ENCODE results near the gene TRIM63. TPM values are rescaled to one million over a fixed set of nuclear protein-coding genes. Genes with fewer than 3 reads are reported as not detected.

The TRIM63 gene
- total and polyA plus RNA-seq, 9 of the 15 experiments (the other 6 are each of a cell fraction or from before 2014, with no cell fraction given), result 0.08 to 0.57 (median 0.36) TPM

DNA sequence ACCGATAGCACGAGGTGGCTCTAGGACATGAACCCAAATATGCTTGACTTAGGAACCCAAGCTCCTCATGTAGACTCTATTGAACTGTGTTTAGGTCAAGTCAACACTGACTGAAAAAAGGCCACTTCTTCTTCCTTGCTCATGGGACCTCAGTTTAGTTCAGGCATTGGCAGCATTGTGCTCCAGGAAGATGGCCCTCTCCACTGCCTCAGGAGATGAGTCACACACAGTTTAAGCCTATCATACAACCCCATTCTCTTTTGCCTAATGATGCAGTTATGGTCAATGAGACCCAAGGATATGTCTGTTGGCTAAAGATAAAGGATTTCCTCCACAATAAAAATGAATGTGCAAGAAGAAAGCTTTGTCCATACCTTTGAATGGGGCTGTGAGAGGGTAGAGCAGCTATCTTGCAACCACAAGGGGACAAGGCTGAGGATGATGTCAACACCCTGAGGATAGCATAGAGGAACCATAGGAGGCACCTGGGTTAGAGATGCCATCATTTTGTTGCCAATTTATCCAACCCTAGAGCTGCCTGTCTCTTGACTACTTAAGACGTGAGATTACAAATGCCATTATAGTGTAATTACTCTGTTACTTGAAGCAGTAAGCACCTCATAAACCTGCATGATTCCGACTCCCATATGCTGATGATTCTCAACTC lies 3.0 kb upstream of the TRIM63 start (continued):
- TF ChIP-seq, protein P1, sequence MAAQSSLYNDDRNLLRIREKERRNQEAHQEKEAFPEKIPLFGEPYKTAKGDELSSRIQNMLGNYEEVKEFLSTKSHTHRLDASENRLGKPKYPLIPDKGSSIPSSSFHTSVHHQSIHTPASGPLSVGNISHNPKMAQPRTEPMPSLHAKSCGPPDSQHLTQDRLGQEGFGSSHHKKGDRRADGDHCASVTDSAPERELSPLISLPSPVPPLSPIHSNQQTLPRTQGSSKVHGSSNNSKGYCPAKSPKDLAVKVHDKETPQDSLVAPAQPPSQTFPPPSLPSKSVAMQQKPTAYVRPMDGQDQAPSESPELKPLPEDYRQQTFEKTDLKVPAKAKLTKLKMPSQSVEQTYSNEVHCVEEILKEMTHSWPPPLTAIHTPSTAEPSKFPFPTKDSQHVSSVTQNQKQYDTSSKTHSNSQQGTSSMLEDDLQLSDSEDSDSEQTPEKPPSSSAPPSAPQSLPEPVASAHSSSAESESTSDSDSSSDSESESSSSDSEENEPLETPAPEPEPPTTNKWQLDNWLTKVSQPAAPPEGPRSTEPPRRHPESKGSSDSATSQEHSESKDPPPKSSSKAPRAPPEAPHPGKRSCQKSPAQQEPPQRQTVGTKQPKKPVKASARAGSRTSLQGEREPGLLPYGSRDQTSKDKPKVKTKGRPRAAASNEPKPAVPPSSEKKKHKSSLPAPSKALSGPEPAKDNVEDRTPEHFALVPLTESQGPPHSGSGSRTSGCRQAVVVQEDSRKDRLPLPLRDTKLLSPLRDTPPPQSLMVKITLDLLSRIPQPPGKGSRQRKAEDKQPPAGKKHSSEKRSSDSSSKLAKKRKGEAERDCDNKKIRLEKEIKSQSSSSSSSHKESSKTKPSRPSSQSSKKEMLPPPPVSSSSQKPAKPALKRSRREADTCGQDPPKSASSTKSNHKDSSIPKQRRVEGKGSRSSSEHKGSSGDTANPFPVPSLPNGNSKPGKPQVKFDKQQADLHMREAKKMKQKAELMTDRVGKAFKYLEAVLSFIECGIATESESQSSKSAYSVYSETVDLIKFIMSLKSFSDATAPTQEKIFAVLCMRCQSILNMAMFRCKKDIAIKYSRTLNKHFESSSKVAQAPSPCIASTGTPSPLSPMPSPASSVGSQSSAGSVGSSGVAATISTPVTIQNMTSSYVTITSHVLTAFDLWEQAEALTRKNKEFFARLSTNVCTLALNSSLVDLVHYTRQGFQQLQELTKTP (IDR thresholded peaks at IDR 0.05; ENCODE audit: low read depth in 1 of 2, partially characterized antibody in 2 of 2), result peak; percentile 17 to 83
- no peak for TF ChIP-seq KLF1 (tag; IDR thresholded peaks at IDR 0.05)
- no peak for TF ChIP-seq ZNF785 (CRISPR knock-in tag; IDR thresholded peaks at IDR 0.05)
- TF ChIP-seq HDAC3 (IDR thresholded peaks at IDR 0.05; ENCODE audit: borderline replicate concordance, partially characterized antibody), result peak; percentile 92
- TF ChIP-seq, protein P2, sequence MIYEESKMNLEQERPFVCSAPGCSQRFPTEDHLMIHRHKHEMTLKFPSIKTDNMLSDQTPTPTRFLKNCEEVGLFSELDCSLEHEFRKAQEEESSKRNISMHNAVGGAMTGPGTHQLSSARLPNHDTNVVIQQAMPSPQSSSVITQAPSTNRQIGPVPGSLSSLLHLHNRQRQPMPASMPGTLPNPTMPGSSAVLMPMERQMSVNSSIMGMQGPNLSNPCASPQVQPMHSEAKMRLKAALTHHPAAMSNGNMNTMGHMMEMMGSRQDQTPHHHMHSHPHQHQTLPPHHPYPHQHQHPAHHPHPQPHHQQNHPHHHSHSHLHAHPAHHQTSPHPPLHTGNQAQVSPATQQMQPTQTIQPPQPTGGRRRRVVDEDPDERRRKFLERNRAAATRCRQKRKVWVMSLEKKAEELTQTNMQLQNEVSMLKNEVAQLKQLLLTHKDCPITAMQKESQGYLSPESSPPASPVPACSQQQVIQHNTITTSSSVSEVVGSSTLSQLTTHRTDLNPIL (CRISPR knock-in tag; IDR thresholded peaks at IDR 0.05), result no peak
- no peak for TF ChIP-seq CHCHD3 (CRISPR knock-in tag; IDR thresholded peaks at IDR 0.05)
- TF ChIP-seq ZFP91 (CRISPR knock-in tag; IDR thresholded peaks at IDR 0.05), result no peak
- TF ChIP-seq, protein P3, sequence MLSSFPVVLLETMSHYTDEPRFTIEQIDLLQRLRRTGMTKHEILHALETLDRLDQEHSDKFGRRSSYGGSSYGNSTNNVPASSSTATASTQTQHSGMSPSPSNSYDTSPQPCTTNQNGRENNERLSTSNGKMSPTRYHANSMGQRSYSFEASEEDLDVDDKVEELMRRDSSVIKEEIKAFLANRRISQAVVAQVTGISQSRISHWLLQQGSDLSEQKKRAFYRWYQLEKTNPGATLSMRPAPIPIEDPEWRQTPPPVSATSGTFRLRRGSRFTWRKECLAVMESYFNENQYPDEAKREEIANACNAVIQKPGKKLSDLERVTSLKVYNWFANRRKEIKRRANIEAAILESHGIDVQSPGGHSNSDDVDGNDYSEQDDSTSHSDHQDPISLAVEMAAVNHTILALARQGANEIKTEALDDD (IDR thresholded peaks at IDR 0.05), result peak; percentile 80
- TF ChIP-seq FOSL1 (tag; conservative IDR thresholded peaks at IDR 0.05), result peak; percentile 99
- peak; percentile 60 for TF ChIP-seq MYNN (IDR thresholded peaks at IDR 0.05)
- TF ChIP-seq MYNN (CRISPR knock-in tag; IDR thresholded peaks at IDR 0.05), result no peak
- TF ChIP-seq NEUROD1 (IDR thresholded peaks at IDR 0.05; ENCODE audit: borderline replicate concordance, low read depth, low read length, partially characterized antibody), result peak; percentile 75
- TF ChIP-seq, protein P4, sequence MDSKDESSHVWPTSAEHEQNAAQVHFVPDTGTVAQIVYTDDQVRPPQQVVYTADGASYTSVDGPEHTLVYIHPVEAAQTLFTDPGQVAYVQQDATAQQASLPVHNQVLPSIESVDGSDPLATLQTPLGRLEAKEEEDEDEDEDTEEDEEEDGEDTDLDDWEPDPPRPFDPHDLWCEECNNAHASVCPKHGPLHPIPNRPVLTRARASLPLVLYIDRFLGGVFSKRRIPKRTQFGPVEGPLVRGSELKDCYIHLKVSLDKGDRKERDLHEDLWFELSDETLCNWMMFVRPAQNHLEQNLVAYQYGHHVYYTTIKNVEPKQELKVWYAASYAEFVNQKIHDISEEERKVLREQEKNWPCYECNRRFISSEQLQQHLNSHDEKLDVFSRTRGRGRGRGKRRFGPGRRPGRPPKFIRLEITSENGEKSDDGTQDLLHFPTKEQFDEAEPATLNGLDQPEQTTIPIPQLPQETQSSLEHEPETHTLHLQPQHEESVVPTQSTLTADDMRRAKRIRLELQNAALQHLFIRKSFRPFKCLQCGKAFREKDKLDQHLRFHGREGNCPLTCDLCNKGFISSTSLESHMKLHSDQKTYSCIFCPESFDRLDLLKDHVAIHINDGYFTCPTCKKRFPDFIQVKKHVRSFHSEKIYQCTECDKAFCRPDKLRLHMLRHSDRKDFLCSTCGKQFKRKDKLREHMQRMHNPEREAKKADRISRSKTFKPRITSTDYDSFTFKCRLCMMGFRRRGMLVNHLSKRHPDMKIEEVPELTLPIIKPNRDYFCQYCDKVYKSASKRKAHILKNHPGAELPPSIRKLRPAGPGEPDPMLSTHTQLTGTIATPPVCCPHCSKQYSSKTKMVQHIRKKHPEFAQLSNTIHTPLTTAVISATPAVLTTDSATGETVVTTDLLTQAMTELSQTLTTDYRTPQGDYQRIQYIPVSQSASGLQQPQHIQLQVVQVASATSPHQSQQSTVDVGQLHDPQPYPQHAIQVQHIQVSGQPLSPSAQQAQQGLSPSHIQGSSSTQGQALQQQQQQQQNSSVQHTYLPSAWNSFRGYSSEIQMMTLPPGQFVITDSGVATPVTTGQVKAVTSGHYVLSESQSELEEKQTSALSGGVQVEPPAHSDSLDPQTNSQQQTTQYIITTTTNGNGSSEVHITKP (IDR thresholded peaks at IDR 0.05; ENCODE audit: partially characterized antibody), result peak; percentile 42
- no peak for TF ChIP-seq XRCC5 (IDR thresholded peaks at IDR 0.05; ENCODE audit: low read depth, low read length)
